Measurements from ENCODE around the gene LRRC3C.
A peak's percentile ranks its signal among the peaks of the same experiment; 100 is the strongest.

Gene LRRC3C

GRCh38 chr17:39952680-39953470 is 25.3 kb downstream of the LRRC3C start:
- Histone ChIP-seq H3K36me3 (ENCODE audit: control insufficient read depth, insufficient read depth, low read length) (no peaks in the 10 kb centered on the region), H3K27me3 (replicated peaks; ENCODE audit: control insufficient read depth, insufficient read depth, low read length) (no peaks in the 10 kb centered on the region), H3K4me3 (replicated peaks; ENCODE audit: low read depth, low read length) (peak overlapping the region; percentile 54)
- no peak for TF ChIP-seq CTCF (IDR thresholded peaks at IDR 0.05; ENCODE audit: insufficient read depth, low read length, poor library complexity, severe bottlenecking)
- DNase-seq (ENCODE audit: extremely low read depth, insufficient read length), result peak; percentile 96

DNA sequence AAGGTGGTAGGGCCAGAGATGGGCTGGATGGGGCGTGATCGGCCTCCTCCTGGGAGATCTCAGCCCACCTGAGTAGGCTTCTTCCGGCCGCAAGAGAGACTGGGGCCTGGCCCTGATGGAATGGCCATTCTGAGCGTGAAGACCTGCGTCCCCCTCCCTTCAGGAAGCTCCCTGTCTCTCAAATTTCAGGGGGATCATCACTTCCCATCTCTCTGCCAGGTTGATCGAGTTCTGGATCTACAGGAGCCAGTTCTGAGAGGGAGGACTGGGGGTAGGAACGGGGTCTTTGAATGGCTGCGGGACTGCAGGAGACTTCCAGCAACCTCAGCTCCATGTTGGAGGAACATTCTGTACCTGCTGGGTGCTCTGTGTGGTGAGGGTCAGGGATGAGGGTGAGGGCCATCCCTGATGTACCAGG is 25.9 kb downstream of the LRRC3C start:
- no peak for TF ChIP-seq CTCF (IDR thresholded peaks at IDR 0.05; ENCODE audit: insufficient read depth, low read length, poor library complexity, severe bottlenecking)
- Histone ChIP-seq H3K27me3 (replicated peaks; ENCODE audit: control insufficient read depth, insufficient read depth, low read length) (no peaks in the 10 kb centered on the region), H3K4me3 (replicated peaks; ENCODE audit: low read depth, low read length) (peak overlapping the region; percentile 47), H3K36me3 (ENCODE audit: control insufficient read depth, insufficient read depth, low read length) (no peaks in the 10 kb centered on the region)
- no peak for DNase-seq (ENCODE audit: extremely low read depth, insufficient read length)

DNA sequence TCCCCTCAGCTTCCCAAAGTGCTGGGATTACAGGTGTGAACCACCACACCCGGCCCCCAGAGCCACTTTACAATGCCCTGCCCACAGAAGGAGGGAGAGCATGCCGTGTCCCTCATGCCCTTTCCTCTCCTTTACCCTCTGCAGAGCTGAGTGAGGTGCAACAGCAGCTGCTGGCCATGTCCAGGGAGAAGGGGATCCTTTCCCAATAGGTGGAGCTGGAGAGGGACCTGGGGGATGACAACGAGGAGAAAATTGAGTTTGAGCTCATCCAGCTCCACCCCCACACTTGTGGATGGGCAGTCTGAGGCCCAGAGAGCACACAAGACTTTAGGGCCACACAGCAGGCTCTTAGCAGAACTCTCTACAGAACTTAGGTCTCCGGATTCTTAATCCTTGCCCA is 27.3 kb downstream of the LRRC3C start:
- no peaks in the 10 kb centered on the region for H3K36me3 ChIP-seq (ENCODE audit: control insufficient read depth, insufficient read depth, low read length)
- no peak overlapping the region for H3K4me3 ChIP-seq (replicated peaks; ENCODE audit: low read depth, low read length)
- no peak for TF ChIP-seq CTCF (IDR thresholded peaks at IDR 0.05; ENCODE audit: insufficient read depth, low read length, poor library complexity, severe bottlenecking)
- no peaks in the 10 kb centered on the region for H3K27me3 ChIP-seq (replicated peaks; ENCODE audit: control insufficient read depth, insufficient read depth, low read length)
- DNase-seq (ENCODE audit: extremely low read depth, insufficient read length), result no peak

DNA sequence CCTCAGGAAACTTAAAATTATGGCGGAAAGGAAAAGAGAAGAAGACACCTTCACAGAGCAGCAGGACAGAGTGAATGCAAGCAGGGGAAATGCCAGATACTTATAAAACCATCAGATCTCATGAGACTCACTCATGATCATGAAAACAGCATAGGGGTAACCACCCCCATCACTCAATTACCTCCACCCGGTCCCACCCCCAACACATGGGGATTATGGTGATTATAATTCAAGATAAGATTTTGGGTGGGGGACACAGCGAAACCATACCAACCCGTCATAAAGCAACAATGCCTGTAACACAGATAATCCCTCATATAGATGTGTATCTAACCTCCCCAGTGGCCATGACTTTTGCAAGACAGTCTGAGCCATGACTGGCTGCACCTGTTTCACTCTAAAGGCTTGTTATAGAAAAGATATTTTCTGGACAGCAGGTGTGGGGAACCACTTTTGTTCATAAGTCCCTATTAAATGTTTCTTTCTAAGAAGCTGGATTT is 28.2 kb downstream of the LRRC3C start:
- H3K36me3 ChIP-seq (ENCODE audit: control insufficient read depth, insufficient read depth, low read length), result no peaks in the 10 kb centered on the region
- H3K27me3 ChIP-seq (replicated peaks; ENCODE audit: control insufficient read depth, insufficient read depth, low read length), result no peaks in the 10 kb centered on the region
- DNase-seq (ENCODE audit: extremely low read depth, insufficient read length), result no peak
- TF ChIP-seq CTCF (IDR thresholded peaks at IDR 0.05; ENCODE audit: insufficient read depth, low read length, poor library complexity, severe bottlenecking), result no peak
- no peak overlapping the region for H3K4me3 ChIP-seq (replicated peaks; ENCODE audit: low read depth, low read length)

- no peak overlapping the region for H3K4me3 ChIP-seq (replicated peaks; ENCODE audit: low read depth, low read length)
- DNase-seq (ENCODE audit: extremely low read depth, insufficient read length), result no peak
These were observed 33.1 kb downstream of the LRRC3C start for GRCh38 chr17:39960524-39961041.

More at GRCh38 chr17:39960524-39961041, 33.1 kb downstream of the LRRC3C start:
- TF ChIP-seq CTCF (IDR thresholded peaks at IDR 0.05; ENCODE audit: insufficient read depth, low read length, poor library complexity, severe bottlenecking), result no peak
- Histone ChIP-seq H3K27me3 (replicated peaks; ENCODE audit: control insufficient read depth, insufficient read depth, low read length) (peaks cover 2% of the 10 kb centered on the region; the same call in 1 of the 2 replicates), H3K36me3 (ENCODE audit: control insufficient read depth, insufficient read depth, low read length) (no peaks in the 10 kb centered on the region)

Data from GM06990 (cell line).